Neural crest cell (in vitro differentiated cells): ENCODE data around the gene OCA2. TPM values are rescaled to one million over a fixed set of nuclear protein-coding genes. Genes with fewer than 3 reads are reported as not detected.

ENCODE experiments used
- DNase-seq: peaks from one replicate; pipeline ENCODE4 v3.0.0; 2021; ENCODE audit warnings: low read depth, mixed read lengths, low spot score
- H3K27ac Mint-ChIP-seq: one replicate; pipeline ENCODE4 v1.8.0; 2021; ENCODE audit warnings: mild to moderate bottlenecking, mixed read lengths; ENCODE audit not compliant: unreplicated experiment
- H3K27me3 Mint-ChIP-seq: 2 replicates; pipeline ENCODE4 v1.8.0; 2021; ENCODE audit warnings: low read depth, mild to moderate bottlenecking, mixed read lengths
- H3K36me3 Mint-ChIP-seq: 2 replicates; pipeline ENCODE4 v1.8.0; 2021; ENCODE audit warnings: low read depth, mild to moderate bottlenecking, mixed read lengths
- H3K4me1 Mint-ChIP-seq: 2 replicates; pipeline ENCODE4 v1.8.0; 2021; ENCODE audit warnings: mixed read lengths
- H3K4me3 Mint-ChIP-seq: one replicate; pipeline ENCODE4 v1.8.0; 2021; ENCODE audit warnings: mild to moderate bottlenecking, mixed read lengths
- H3K9me3 Mint-ChIP-seq: 2 replicates; pipeline ENCODE4 v1.8.0; 2021; ENCODE audit warnings: mixed read lengths
- CTCF ChIP-seq: fragments of 200-600 bp; sonication (generic); conservative IDR thresholded peaks from 2 replicates; pipeline ENCODE4 v1.5.0; 2021; ENCODE audit warnings: antibody characterized with exemption, mild to moderate bottlenecking
- total RNA-seq: library from RNA; stranded (reverse); gene quantifications from 2 replicates; pipeline ENCODE4 v1.2.1, GENCODE V29; 2021

Gene OCA2
- total RNA-seq, 1 donor from 2014 or later: 0.19 TPM

- Mint-ChIP-seq H3K4me1 (peaks cover 8% of the 10 kb centered on the region), H3K27ac (no peak overlapping the region), H3K9me3 (peaks cover 2% of the 10 kb centered on the region), H3K27me3 (no peaks in the 10 kb centered on the region), H3K4me3 (no peak overlapping the region), H3K36me3 (no peaks in the 10 kb centered on the region)
- TF ChIP-seq CTCF: no peak
- no peak for DNase-seq
These were observed 324.5 kb downstream of the OCA2 start for GRCh38 chr15:27774638-27775037.

- Mint-ChIP-seq H3K4me3 (no peak overlapping the region), H3K27me3 (no peaks in the 10 kb centered on the region), H3K27ac (no peak overlapping the region), H3K36me3 (no peaks in the 10 kb centered on the region), H3K4me1 (peaks cover 9% of the 10 kb centered on the region), H3K9me3 (no peaks in the 10 kb centered on the region)
- DNase-seq: no peak
- TF ChIP-seq CTCF: no peak
These were observed 324.9 kb downstream of the OCA2 start for GRCh38 chr15:27774191-27774590.

DNA sequence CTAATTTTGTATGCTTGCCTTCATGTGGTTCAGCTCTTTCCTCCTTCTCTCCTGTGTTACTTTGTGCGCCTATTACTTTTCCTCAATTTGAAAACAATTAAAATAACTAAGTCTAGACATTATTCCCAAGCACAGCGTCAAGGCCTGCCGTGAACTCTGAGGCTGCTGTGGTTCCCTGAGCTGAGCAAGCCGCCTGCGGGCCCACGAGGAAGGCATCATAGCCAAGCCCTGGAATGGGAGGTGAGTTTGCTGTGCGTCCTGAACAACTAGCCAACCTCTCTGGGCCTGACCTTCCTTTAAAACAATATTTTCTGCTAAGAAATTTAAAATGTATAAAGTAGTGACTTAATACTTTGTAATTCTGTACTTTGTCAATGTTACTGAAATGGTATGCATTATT, 327.2 kb downstream of the OCA2 start:
- TF ChIP-seq CTCF: no peak
- peaks cover 10% of the 10 kb centered on the region for H3K4me1 Mint-ChIP-seq
- H3K27ac Mint-ChIP-seq: no peak overlapping the region
- H3K36me3 Mint-ChIP-seq: peaks cover 3% of the 10 kb centered on the region
- H3K4me3 Mint-ChIP-seq: no peak overlapping the region
- H3K27me3 Mint-ChIP-seq: no peaks in the 10 kb centered on the region
- DNase-seq: no peak
- H3K9me3 Mint-ChIP-seq: peaks cover 5% of the 10 kb centered on the region

DNA sequence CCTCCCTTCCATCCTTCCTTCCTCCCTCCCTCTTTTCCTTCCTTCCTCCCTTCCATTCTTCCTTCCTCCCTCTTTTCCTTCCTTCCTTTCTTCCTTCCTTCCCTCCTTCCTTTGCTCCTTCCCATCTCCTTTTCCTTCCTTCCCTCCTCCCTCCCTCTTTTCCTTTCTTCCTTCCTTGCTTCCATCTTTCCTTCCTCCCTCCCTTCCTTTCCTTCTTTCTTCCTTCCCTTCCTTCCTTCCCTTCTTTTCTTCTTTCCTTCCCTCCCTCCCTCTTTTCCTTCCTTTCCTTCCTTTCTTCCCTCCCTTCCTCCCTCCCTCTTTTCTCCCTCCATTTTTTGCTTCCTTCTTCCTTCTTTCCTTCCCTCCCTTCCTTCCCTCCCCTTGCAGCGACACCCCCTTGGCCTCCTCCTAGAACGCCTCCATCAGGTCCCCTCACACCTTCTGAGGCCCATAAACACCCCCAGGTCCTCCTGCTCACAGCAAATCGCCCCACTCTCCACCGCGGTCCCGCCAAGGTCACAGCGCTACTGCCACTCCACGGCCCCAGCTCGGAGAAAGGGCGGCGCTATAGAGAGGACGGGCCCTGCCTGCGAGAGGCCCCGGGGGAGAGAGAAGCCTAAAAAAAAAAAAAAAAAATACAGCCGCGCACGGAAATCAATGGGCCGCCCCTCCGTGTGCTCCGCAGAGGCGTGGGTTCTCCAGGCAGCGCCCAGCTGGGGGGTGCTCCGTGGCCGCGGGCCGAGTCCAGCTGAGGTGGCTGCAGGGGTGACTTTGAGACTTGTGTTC, 328.2 kb downstream of the OCA2 start:
- no peak overlapping the region for H3K4me3 Mint-ChIP-seq
- H3K27me3 Mint-ChIP-seq: no peaks in the 10 kb centered on the region
- peaks cover 10% of the 10 kb centered on the region for H3K4me1 Mint-ChIP-seq
- H3K9me3 Mint-ChIP-seq: peaks cover 5% of the 10 kb centered on the region
- H3K36me3 Mint-ChIP-seq: peaks cover 3% of the 10 kb centered on the region
- TF ChIP-seq CTCF: no peak
- DNase-seq: no peak
- no peak overlapping the region for H3K27ac Mint-ChIP-seq

DNA sequence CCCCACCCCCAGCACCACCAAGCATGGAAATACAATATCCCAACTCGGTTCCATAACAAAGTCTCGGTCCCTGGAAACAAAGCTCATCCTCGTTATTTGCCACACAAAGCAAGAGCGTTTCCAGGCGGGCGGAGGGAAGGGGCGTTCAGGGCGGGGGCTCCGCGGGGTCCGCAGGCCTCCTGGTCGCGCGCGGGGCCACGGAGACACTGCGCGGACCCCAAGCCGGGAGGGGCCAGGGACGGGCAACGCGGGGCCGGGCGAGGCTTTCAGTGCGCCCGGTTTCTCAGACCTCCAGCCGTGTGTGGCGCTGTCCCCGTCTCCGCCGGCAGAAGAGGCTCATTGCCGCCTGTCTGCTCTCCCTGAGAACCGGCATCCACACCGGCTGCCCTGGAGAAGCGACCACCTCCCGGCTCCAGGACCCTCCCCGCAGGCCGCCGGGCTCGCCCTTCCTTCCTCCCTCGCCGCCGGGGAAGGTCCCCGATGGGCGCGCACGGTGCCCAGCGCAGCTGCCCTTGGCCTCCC, 329.0 kb downstream of the OCA2 start:
- Mint-ChIP-seq H3K27me3 (no peaks in the 10 kb centered on the region), H3K27ac (no peak overlapping the region), H3K4me3 (no peak overlapping the region), H3K9me3 (peaks cover 5% of the 10 kb centered on the region), H3K36me3 (peaks cover 3% of the 10 kb centered on the region), H3K4me1 (peaks cover 10% of the 10 kb centered on the region)
- no peak for TF ChIP-seq CTCF
- no peak for DNase-seq
